GM18507 (cell line): ENCODE results near the gene DOCK1.

Source experiments
- DNase-seq: peaks from one replicate; pipeline ENCODE4 v3.0.0; 2011; ENCODE audit warnings: low read depth; ENCODE audit not compliant: insufficient read length; ENCODE audit errors: extremely low spot score
- FAIRE-seq: peaks from 2 replicates; lab custom pipeline; 2011; peaks lifted over from hg19 to GRCh38; lab: Jason Lieb, UNC

DOCK1 gene

DNA sequence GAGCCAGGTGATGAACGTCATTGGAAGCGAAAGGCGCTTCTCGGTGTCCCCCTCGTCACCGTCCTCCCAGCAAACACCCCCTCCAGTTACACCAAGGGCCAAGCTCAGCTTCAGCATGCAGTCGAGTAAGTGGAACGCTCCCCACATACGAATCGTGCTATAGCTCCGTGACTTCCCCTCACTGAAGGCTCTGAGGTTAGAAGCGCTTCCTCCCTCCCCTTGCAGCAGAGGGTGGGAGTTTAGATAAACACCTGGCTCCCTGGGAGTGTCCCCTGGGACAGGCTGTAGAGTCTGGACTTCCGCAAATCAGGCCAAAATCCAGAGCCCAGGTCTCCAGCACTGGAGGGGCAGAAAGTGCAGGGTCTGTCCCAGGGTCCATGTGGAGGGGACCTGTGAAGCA is 538.9 kb downstream of the DOCK1 start:
- DNase-seq (no peak), FAIRE-seq (no peak)

DNA sequence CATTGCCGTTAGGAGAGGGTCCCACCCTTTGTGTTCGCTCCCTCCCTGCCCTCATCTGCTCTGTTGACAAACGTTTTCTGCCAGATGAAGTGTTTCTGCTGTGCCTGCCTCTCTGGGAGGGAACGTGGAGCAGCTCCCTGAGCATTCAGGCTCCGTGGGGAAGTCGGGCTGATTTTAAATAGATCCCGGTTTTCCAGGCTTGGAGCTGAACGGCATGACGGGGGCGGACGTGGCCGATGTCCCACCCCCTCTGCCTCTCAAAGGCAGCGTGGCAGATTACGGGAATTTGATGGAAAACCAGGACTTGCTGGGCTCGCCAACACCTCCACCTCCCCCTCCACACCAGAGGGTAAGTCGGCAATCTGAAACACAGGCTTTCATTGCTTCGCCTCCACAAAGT is 542.0 kb downstream of the DOCK1 start:
- FAIRE-seq, result no peak

DNA sequence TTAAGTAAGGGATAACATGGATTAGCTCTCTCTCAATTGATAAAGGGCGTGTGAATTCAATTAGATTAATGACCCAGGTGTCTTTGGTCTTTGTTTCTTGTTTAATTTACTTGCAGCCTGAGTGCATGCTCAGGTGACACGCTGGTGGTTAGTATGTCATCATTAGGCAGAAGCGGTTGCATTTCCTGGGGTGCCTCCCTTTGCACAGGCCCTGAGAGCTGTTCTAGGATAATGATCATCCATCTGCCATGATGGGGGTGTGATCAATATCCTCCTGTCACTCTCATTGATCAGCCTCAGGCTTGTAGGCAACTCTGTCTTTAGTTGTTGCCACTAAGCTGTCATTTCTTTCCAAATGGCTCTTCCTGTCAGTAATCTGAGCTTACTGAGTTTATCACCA is 544.3 kb downstream of the DOCK1 start:
- DNase-seq (no peak), FAIRE-seq (no peak)

More for the DNA sequence above, 542.0 kb downstream of the DOCK1 start:
- DNase-seq, result no peak

DNA sequence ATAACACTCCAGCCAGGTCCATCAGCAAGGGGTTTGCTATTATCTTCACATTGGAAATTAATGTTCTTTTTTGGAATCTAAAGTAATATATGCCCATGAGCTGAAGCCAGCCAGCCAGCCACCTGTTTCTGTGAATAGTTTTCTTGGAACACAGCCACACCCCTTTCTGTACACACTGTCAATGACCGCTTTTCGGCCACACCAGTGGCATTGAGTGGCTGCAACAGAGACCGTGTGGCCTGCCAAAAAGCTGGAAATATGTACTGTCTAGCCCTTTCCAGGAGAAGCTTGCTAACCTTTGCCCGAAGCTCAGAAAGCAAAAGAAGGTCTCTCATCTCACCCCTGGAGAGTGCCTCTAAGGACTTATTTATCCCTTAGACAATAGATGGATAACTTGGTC is 545.4 kb downstream of the DOCK1 start:
- no peak for DNase-seq
- FAIRE-seq, result no peak

DNA sequence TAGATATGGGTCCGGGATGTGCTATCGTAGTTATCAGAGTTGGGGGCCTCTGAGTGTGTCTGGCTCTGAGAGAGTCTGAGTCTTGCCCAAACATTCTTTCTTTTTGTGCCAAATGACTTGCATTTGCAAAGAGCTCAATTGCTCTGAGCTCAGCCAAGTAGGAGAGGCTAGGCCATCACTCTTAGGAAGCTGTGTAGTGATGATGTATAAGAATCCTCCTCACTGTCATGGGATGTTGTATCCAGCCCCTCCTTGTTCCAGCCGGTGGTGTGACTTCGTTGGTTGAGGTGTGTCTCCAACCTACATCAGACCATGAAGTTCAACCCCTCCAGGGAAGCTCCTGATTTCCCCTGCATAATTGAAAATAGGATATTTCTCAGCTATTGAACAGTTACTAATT is 546.4 kb downstream of the DOCK1 start:
- DNase-seq (no peak), FAIRE-seq (no peak)

DNA sequence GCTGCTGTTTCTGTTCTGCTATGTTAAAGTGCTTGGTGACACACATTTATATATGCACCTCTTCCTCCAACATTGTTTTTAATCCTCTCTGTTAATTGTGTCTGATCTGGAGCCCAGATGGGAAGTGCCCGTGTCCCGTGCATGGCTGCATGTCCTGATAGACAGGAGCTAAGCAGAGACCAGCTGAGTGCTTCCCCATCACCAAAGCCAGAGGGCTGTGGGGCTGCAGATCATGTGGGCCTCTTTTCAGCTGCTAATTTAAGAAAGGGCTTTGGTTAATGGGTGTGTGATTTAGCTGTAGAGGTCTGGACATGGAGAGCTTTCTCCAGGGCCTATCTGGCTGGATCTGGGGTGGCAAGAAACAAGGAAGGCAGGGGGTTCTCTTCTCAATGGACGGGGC is 547.3 kb downstream of the DOCK1 start:
- FAIRE-seq, result no peak
- DNase-seq, result no peak

DNA sequence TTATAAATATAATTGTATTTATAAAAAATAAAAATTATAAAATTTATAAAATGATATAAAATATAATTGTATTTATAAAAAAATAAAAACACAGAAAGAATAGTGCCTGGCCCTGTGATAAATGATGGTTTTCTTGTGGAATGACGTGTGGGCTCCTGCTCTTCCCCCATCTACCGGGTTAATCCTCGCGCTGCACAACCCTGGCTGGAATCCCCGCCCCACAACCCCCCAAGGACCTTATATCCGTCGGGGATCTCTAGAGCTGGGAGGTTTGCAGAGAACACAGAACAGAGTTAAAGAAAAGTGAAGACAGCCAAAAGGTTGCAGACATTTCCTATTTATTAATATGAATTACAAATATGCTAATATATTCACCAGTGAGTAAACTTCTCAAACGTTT is 548.5 kb downstream of the DOCK1 start:
- DNase-seq, result no peak
- no peak for FAIRE-seq

DNA sequence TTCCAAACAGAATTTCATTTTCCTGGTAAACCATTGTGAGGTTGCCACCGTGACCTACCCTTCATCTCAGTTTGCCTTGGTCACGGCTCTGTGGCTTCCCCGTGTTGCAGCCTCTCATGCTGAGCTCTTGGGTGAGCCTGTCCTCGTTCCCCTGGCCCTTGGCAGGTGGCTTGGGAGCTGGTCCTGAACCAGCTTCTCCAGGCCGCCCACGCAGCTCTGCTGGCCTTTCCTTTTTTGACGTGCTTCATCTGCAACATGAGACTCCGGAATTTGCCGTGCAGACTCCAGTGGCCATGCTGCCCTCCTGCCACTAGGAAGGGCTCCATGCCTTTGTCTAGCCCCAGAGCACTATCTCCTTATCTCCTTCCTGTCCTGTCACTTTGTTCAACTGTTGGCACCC is 550.9 kb downstream of the DOCK1 start:
- no peak for DNase-seq
- no peak for FAIRE-seq

DNA sequence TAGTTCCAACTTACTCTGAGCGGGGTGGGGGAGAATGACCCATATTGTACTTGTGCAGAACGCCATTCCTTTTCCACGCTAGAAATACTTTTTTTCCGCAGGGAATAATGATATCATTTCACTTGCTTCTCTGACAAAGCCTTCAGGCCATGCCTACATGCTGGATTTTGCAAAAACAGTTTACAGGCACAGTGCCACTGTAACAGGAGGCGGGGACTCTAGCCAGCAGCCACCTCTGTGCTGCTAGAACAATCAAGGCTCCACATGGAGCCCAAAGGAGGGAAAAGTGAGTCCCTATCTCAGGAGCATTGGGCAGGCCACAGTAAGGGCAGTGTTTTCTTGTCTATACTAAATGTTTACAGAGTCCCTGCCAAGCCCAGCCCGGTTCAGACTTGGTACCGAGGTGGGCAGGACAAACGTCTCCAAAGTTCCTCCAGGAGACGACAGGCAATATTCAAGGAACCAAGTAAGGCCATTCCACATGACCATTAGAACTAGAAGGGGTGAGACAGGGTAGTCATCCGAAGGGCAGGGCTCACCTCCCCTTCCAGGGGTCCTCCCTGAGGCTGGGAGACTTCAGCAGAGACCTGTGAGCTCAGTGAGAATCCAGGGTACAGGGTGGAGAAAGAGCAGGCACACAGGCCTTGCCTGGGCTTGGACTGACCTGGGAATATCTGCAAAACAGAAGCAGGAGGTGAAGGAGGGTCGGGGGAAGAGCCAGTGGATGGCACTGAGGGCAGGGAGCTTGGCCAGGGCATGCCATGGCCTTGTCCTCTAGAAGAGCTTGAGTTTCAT is 553.0 kb downstream of the DOCK1 start:
- no peak for DNase-seq
- no peak for FAIRE-seq

DNA sequence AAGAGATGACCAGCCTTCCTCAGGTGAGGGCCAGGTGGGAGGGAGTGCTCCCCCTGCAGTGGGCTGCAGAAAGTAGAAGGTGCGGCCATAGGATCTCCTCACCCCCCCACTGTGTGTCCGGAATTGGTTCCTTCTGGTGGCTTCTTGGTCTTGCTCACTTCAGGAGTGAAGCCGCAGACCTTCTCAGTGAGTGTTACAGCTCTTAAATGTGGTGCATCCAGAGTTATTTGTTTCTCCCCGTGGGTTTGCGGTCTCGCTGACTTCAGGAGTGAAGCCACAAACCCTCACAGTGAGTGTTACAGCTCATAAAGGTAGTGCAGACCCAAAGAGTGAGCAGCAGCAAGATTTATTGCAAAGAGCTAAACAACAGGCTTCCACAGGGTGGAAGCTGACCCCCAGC is 553.6 kb downstream of the DOCK1 start:
- no peak for DNase-seq
- no peak for FAIRE-seq

DNA sequence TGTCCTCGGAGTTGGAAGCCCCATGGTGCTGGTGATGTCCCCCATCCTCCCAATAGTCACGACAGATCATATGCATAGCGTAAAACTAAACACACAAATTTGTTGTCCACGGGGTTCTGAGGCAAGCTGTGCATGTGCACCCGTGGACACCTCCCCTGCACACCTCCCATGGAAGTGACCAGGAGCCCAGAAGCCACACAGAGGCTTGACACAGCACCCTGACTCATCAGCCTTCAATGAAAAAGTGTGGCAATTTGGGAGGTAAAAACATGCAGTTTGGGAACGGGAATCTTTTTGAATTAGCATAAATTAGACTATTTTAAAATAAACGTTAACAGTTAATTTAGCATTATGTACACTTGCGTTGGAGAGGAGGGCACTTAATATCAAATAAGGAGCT is 554.7 kb downstream of the DOCK1 start:
- DNase-seq (no peak), FAIRE-seq (no peak)

DNA sequence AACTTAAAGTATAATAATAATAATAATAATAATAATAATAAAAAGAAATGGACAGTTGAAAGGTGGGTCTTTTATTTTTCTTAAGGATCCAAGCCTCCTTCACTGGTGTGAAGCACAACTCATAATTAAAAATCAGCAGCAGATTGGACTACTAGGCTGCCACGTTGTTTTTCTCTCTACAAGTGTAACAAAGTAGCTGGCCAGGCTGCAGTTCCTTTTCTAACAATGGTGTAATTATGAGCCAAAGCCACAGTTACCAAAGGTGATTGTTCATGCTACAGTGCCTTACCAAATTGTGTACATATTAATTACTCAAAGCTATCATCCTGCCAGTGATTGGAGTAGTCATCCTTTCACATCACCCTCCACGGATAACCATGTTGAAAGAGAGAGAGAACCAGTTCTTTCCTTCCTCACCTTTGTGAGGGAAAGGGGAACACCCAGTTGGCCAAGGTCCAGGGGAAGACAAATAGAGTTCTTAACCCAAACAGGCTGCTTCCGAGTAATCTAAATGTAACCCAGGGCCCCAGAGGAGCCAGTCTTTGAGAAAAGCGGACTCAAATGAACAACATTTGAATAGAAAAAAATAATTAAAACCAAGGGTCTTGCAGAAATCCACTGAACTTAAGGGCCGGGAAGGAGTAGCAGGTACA is 557.5 kb downstream of the DOCK1 start:
- no peak for DNase-seq
- no peak for FAIRE-seq

DNA sequence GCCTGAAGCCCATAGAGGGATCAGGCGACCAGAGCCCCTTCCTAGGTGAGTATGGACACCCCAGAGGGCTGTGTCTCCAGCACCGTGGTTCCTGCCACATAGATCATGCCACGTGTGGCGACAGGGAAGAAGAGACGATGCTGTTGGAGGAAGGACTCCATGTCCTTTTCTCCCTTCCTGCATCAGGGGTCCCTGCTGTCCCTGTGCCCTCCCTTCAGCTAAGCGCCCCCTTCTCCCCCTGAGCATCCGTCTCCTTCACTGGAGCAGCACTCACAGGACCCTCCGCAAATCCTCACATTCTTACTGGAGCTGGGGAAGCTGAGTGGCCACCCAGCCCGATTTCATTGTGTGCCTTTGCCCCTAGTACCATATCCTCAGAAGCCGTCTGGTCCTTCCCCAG is 558.3 kb downstream of the DOCK1 start:
- DNase-seq (no peak), FAIRE-seq (no peak)

DNA sequence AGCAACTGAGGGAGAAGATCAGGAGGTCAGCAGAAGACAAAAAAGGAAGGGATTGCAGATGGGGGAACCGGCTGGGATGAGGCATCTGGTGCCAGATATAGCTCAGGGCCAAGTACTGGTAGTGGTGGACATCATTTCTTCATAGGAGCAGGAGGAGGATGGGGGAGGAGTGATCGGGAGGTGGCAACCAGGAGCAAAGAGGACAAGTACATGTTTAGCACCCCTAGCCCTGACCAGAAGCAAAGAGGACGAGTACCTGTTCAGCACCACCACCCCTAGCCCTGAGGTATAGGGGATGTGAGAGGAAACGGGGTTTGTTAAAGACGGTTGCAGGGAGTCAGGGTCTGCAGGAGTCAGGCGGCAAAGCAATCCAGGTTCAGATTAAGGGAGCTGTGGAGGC is 559.3 kb downstream of the DOCK1 start:
- DNase-seq (no peak), FAIRE-seq (no peak)

DNA sequence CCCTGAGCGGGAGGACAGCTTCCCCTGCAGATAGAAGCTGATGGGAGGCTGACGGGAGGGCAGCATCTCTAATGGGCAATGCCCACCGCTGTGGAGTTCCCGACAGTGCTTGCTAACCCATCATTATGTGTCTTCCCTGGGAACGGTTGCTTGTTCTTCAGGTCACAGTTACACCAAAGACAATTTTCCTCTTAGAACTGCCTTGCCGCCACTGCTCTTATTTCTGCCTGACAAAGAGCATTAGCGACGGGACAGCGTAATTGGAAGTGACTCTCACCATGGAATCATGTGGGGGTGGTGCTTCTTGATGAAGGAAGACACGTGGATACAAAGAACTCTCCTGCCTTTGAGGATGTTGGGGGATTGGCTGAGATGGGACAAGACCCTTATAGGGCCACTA is 562.6 kb downstream of the DOCK1 start:
- FAIRE-seq (no peak), DNase-seq (no peak)

DNA sequence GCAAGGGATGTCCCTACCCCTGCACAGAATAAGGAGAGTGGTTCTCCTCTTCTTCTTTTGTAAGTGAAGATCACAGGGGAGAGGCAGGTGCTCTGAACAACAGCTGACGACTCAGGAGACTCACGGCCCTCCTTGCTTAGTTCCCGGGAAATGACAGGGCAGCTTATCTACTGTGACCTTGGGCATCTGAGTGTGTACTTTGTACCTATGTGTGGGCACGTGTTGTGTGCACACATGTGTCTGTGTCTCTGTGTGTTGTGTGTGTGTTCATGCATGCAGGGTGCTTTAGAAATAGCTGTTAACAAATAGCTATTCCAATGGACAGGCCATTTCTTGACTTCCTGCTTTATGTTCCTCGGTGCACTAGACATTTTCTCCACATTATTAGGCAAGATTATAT is 563.4 kb downstream of the DOCK1 start:
- FAIRE-seq, result no peak
- no peak for DNase-seq

DNA sequence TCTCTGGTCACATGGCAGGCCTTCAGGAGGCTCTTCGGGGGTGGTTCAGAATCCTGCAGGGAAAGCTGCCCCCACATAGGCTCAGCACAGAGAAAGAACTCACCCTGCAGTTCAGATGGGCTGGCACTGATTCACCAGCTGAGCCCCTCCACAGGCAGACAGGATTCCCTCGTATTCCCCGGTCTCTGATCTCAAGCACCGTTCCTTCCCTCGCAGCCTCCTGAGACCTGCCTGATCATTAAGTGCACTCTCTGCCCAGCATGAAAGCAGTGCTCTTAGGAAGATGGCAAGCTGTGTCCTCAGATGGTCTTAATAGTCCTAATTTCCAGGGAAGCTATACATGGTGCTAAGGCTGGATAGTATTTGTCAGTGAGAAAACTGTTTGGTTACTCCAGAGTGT is 565.7 kb downstream of the DOCK1 start:
- no peak for FAIRE-seq
- no peak for DNase-seq

DNA sequence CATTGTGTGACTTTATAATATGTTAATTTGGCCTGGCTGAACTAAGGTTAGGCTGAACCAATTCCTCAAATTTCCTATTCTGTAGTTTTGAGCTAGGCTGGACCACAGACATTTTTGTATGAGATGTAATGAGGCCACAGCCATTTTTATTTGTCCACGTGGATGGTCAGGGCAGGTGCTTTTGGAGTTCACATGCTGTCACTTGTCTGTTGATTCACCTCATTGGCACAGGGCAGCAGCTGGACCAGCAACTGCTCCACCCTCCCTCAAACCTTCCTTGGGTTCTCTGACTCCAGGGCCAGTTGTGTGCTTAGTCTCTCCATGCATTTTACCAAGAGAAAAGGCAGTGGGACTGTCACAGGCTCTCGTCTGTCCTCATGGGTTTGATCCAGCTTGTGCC is 567.7 kb downstream of the DOCK1 start:
- FAIRE-seq, result no peak
- DNase-seq, result no peak

DNA sequence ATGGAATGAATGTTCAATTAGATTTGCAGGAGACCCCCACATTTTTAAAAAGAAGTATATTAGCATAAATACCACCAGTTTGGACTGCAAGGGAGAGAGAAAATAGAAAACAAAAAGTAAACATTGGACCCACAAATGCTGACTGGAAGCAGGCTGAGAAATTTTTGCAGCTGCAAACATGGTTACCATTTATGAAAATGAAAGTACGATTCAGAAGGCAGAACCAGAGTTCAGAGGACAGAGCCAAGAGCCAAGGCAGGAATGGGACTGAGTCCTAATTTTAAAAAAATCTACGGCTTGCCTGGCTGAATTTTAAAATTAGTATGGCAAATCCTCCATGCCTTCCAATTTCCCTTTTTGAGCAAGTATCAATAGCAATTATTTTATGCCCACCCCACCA is 569.3 kb downstream of the DOCK1 start:
- FAIRE-seq (no peak), DNase-seq (no peak)

DNA sequence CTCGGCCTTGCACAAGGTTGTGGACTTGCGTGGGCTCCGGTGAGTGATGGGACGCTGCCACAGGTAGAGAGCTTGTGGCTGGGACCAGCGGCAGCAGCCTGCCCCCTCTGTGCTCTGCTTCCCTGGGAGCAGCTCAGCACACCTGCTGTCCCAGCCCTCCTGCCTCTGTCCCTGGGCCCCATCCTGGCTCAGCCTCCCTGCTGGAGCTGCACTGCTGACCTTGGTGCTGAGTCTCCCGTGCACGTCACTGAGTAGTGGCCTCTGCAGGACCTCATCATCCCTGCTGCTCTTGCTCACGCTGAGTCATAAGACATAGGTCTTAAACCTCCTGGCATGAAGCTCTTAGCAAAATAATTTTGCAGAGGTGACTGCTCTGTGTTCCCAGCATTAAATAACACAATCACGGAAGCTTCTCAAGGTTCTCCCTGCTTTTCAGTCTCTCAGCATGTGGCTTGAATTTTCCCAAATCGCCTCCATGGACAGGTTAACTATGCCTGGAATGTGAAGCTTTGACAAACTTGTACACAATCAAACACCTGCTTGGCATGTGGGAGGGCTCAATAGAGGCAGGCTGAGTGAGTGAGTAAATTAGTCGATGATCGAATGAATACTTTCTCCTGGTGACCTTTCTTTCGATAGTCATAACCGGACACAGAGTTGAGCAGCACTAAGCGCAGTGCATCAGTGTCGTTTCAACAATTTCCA is 580.1 kb downstream of the DOCK1 start:
- DNase-seq (no peak), FAIRE-seq (no peak)

DNA sequence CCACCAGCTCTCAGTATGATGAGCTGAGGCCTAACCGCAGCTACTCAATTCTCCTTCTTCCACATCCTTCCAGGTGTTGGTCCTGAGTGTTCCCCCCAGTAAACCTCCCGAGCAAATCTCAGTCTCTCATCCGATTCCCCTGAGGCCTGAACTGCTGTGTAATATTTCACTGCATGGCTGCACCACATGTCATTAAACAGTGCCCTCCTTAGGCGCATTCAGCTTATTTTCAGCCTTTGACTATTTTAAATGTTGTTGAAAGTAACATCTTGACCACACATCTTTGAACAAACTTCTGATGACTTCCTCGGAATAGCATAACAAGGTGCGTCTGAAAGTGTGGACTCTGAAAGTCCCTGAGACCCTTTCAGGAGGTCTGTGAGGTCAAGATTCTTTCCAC is 581.1 kb downstream of the DOCK1 start:
- DNase-seq (no peak), FAIRE-seq (no peak)
